ENCODE measurements around the gene RMND1. TPM values are rescaled to one million over a fixed set of nuclear protein-coding genes. Genes with fewer than 3 reads are reported as not detected.

Gene RMND1
- total and polyA plus RNA-seq, 10 donors = 11.7 to 23.2 (median 14.8) TPM

DNA sequence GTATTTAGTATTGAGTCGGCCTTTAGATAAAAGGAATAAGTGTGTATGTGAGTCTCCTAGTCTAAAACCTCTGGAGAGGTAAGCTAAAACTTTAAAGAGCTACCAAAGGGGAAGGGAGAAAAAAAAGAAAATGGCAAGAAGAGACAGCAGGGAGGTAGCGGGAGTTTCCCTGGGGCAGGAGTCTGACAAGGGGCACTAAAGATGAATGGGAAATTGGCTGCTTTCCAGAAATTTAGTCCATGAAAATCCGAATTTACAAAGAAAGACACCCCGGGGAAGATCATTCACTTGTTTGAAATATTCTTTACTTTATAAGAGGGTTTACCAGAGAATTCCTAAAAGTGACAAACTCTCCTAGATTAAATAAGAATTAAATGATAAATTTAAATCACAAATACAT lies 19.3 kb downstream of the RMND1 start:
- Histone ChIP-seq H3K4me1 (peaks cover 0 to 8% (median 0%) of the 10 kb centered on the region in 6 donors), H3K4me3 (no peak overlapping the region), H3K27me3 (replicated peaks in 1 of 7) (no peaks in the 10 kb centered on the region), H3K36me3 (peaks cover 0 to 85% (median 35%) of the 10 kb centered on the region in 6 donors), H3K27ac (no peak overlapping the region), H3K9me3 (no peaks in the 10 kb centered on the region)
- no peak for DNase-seq
- WGBS, 5 donors = 86 to 95% (median 90%) methylated on average over 4 of the region's 4 CpGs
- intact Hi-C loops (cut with DNase I; ENCODE audit: low total_unique reads) = no loop called here
- TF ChIP-seq POLR2A (IDR thresholded peaks at IDR 0.05) (no peak), CTCF (IDR thresholded peaks at IDR 0.05 in 8 of 11, conservative IDR thresholded peaks at IDR 0.05 in 3 of 11) (no peak), POLR2AphosphoS5 (IDR thresholded peaks at IDR 0.05) (no peak)

- Histone ChIP-seq H3K9me3 (no peaks in the 10 kb centered on the region), H3K27me3 (replicated peaks in 1 of 7) (no peaks in the 10 kb centered on the region), H3K4me1 (no peaks in the 10 kb centered on the region), H3K4me3 (no peak overlapping the region), H3K36me3 (peaks cover 0 to 94% (median 44%) of the 10 kb centered on the region in 6 donors), H3K27ac (no peak overlapping the region)
- no peak for DNase-seq
- WGBS, 5 donors = 91 to 100% (median 94%) methylated on average over 3 of the region's 3 CpGs
- no peak for TF ChIP-seq CTCF (IDR thresholded peaks at IDR 0.05 in 8 of 11, conservative IDR thresholded peaks at IDR 0.05 in 3 of 11)
- TF ChIP-seq POLR2AphosphoS5 (IDR thresholded peaks at IDR 0.05) = no peak
- no peak for TF ChIP-seq POLR2A (IDR thresholded peaks at IDR 0.05)
- intact Hi-C loops (cut with DNase I; ENCODE audit: low total_unique reads) = no loop called here
Measured at GRCh38 chr6:151431337-151431736, 20.6 kb downstream of the RMND1 start.

DNA sequence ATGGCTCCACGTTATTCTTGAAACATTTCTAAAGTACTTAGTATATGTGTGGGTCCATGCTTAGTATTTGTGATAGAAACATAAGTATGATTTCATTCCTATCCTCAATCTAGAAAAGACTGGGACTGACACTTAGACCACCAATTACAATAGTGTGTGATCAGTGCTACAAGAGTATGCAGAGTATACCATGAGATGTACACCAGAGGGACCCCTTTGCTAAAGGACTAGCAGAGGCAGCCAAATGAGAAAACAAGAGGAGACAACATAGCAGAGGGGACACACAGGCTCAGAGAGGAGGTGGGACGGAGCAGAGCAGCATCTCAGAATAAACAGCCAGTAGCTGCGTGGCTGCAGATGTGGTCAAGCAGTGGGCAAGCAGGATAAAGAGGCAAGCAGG lies 21.0 kb downstream of the RMND1 start:
- no peak overlapping the region for H3K4me3 ChIP-seq
- no peaks in the 10 kb centered on the region for H3K4me1 ChIP-seq
- intact Hi-C loops (cut with DNase I; ENCODE audit: low total_unique reads) = no loop called here
- 88 to 93% (median 92%) methylated on average over 3 of the region's 3 CpGs for WGBS, 5 donors
- H3K9me3 ChIP-seq = no peaks in the 10 kb centered on the region
- no peak for DNase-seq
- no peak for TF ChIP-seq POLR2A (IDR thresholded peaks at IDR 0.05)
- TF ChIP-seq POLR2AphosphoS5 (IDR thresholded peaks at IDR 0.05) = no peak
- no peak for TF ChIP-seq CTCF (IDR thresholded peaks at IDR 0.05 in 8 of 11, conservative IDR thresholded peaks at IDR 0.05 in 3 of 11)
- H3K27ac ChIP-seq = no peak overlapping the region
- peaks cover 0 to 94% (median 47%) of the 10 kb centered on the region in 6 donors for H3K36me3 ChIP-seq
- no peaks in the 10 kb centered on the region for H3K27me3 ChIP-seq (replicated peaks in 1 of 7)

- Histone ChIP-seq H3K27ac (no peak overlapping the region), H3K9me3 (no peaks in the 10 kb centered on the region), H3K4me1 (no peaks in the 10 kb centered on the region), H3K36me3 (peaks cover 0 to 100% (median 58%) of the 10 kb centered on the region in 6 donors), H3K4me3 (no peak overlapping the region), H3K27me3 (replicated peaks in 1 of 7) (no peaks in the 10 kb centered on the region)
- DNase-seq = no peak
- TF ChIP-seq CTCF (IDR thresholded peaks at IDR 0.05 in 8 of 11, conservative IDR thresholded peaks at IDR 0.05 in 3 of 11) (no peak), POLR2A (IDR thresholded peaks at IDR 0.05) (no peak), POLR2AphosphoS5 (IDR thresholded peaks at IDR 0.05) (no peak)
- 89 to 97% (median 93%) methylated on average over 4 of the region's 4 CpGs for WGBS, 5 donors
- intact Hi-C loops (cut with DNase I; ENCODE audit: low total_unique reads) = no loop called here
Measured at GRCh38 chr6:151428093-151428735, 23.7 kb downstream of the RMND1 start.
